OCI-M2 (cell line): ENCODE results near the gene HSPA4.
"Not testable (repeated sequence)": the region's sequence is repeated elsewhere in the genome, so short reads cannot be mapped to it uniquely, and the experiment has no call there.

ENCODE experiments used
- DNase-seq: peaks from one replicate; lab custom pipeline; 2025; ENCODE audit not compliant: unreplicated experiment; lab: John Stamatoyannopoulos, UW

The HSPA4 gene

DNA sequence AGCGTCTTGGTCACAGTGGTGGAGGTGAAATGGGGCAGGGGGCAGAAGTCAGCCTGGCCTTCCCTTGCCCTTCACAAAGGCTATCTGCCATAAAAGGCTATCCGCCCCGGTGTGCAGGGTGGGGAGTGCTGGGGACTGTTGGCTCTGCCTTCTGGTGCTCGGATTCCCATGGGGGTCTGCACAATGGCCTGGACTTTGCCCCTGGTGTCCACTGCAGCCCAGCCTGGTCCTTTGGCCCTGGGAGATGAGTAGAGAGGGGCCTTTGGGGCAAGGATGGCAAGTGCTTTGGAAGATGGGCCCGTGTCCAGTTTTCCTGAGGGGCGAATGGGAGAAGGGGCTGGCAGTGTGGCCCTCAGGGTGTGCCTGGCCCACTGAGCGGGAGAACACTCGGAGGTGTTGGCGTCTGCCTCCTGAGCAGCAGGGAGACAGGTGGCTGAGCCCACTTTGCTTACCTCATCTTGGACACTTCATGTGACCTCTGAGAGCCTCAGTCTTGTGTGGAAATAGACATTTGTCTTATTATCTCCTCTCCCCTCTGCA lies 69.9 kb downstream of the HSPA4 start:
- no peak for DNase-seq

DNA sequence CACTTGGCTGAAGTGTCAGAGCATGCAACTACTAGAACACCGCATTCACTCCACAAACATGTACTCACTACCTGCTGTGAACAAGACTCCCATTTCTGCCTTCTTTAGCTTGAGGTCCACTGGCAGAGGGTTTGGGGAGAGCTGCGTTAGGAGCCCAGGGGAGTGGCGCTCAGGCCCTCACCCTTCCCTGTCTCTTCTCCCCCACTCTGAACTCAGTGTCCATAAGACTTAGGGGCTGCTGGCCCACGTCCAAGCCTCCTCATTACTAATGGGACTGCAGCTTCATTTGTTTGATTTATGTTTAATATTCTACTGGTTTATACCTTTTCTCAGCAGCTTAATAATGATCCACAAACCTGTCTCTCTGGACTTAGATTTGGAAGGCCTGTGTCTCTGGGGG lies 70.9 kb downstream of the HSPA4 start:
- no peak for DNase-seq

DNA sequence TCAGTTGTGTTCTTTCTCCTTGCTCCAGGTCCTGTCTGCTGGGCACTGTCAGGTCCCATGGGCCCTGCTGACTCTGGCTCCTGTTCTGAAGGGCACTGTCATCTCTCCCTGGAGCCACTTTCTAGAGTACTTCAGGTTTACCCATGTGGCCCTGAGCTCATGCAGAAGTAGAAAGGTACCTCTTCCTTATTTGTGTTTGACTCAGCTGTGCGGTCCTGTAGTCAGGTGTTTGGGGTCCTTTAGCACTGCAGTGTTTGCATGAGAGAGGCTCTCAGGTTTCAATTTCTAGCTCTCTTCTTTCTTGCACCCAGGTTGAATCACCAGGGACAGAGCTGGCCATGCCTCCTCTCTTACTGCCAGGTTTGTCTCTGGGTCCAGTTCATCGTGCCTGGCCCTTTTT lies 71.5 kb downstream of the HSPA4 start:
- no peak for DNase-seq

DNA sequence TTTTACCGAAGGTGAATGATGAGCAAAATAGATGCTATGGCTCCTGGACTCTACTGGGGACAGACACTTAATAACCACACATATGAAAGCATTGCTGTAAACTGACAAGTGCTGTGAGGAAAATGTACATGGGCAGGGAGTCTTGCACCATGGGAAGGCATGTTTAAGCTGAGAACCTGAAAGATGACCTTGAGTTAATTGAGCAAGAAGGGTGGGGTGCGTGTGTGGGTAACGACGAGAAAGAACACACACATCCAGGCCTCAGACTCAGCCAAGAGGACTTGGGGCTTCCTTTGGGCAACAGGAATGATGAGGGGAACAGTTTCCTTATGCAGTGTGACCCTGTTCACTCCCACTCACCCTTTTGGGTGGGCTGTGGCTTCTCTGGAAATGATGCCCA lies 73.1 kb downstream of the HSPA4 start:
- no peak for DNase-seq

DNA sequence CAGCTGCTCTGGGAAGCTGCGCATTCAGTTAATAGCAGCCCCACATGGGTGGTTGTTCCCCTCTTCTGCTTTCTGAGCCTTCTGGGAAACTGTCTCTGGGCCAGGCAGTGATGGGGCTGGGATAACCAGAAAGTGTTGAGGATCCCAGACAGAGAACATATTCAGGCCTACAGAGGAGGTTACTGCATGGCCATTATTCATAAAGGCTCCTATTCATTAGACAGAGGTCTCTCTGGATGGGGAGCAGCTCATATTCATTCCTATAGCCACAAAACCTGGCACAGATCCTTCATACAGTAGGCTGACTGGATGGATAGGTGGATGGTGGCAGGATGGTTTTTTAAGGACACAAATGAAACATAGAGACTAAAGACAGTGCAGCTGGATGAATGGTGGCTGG lies 76.3 kb downstream of the HSPA4 start:
- DNase-seq: no peak

DNA sequence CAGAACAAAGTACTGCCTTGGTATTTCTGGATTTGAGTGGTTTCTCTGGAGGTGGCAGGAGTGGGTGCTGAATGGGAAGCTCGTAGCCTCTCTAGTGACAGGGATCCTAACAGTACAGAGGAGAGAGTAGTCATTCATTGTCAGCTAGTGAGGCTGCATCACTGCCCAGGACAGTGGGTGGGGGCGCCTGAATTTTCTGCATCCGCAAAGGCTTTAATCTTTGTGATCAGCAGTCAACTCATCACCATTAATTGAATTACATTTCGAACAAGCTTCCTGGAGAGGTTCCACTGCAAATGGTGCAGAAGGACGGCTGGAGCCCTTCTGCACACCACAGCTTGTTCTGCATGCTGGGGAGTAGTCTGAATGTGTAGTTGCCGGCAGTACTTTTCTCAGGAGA lies 77.5 kb downstream of the HSPA4 start:
- no peak for DNase-seq

DNA sequence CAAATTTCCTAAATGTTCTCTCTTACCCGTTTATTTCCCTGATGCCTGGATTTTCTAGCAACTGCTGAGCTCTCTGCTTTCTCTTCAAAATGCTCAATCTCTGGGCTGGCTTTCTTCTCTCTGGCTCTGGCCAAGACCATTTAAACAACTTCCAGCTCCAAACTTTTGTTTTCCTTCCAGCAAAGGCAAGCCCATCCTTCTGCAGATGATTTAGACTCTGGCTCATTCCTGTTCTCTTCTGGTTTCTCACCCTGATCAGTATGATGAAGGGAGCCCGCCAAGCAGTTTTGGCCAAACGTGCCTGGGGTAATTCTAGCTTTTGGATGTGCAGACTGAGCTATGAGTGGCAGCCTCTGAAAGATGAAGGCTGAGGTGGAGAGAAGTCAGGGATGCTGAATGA lies 78.1 kb downstream of the HSPA4 start:
- DNase-seq: no peak

DNA sequence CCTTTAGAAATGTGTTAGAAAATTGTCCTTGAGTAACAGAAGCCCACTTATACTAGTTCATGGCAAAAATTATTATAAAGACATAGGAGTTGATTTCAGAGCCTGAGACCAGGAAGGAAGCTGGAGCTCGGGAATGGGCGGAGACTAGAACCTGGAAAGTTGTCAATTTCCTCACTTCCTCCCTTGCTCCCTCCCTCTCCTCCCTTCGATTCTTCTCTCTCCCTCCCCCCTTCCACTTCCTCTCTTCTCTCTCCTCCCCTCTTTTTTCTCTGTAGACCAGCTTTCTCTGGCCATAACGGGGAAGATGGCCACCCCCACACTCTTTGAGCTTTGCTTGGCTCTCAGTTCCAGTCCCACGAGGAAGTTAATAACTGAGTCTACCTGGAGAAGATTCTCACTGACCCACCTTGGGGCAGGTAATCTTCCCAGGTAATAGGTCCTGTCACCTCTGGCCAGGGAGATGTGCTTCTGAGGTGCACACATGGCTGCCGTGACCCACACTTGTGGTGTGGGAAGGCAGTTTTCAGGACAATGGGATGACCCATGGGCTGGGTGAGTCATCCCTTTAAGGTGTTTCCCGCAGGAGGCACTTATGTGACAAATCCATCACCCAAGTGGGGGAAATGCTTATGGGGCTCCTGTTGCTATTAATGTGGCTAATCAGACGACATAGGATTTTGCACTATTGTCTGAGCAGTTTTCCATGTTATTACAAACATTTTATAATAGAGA lies 78.7 kb downstream of the HSPA4 start:
- DNase-seq: no peak

DNA sequence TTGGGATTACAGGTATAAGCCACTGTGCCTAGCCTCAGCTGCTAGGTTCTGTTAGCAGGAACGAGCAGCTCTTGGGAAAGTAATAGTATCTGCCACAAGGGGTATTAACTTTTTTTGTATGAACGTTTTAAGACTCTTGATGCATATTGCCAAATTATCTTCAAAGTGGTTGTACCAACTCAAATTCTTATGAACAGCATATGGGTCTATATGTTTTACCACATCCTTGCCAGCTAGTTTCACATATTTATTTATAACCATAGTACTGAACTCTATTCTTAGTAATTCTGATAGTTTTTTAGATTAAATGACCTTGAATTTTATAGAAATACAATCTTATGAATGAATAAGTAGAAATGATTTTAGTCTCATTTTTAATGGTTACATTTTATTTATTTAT lies 80.9 kb downstream of the HSPA4 start:
- no peak for DNase-seq

DNA sequence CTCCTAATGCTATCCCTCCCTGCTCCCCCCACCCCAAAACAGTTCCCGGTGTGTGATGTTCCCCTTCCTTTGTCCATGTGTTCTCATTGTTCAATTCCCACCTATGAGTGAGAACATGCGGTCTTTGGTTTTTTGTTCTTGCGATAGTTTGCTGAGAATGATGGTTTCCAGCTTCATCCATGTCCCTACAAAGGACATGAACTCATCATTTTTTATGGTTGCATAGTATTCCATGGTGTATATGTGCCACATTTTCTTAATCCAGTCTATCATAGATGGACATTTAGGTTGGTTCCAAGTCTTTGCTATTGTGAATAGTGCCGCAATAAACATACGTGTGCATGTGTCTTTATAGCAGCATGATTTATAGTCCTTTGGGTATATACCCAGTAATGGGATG lies 81.4 kb downstream of the HSPA4 start:
- not testable (repeated sequence) for DNase-seq

DNA sequence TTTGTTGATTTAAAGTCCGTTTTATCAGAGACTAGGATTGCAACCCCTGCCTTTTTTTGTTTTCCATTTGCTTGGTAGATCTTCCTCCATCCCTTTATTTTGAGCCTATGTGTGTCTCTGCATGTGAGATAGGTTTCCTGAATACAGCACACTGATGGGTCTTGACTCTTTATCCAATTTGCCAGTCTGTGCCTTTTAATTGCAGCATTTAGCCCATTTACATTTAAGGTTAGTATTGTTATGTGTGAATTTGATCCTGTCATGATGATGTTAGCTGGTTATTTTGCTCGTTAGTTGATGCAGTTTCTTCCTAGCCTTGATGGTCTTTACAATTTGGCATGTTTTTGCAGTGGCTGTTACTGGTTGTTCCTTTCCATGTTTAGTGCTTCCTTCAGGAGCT lies 85.1 kb downstream of the HSPA4 start:
- DNase-seq: not testable (repeated sequence)

DNA sequence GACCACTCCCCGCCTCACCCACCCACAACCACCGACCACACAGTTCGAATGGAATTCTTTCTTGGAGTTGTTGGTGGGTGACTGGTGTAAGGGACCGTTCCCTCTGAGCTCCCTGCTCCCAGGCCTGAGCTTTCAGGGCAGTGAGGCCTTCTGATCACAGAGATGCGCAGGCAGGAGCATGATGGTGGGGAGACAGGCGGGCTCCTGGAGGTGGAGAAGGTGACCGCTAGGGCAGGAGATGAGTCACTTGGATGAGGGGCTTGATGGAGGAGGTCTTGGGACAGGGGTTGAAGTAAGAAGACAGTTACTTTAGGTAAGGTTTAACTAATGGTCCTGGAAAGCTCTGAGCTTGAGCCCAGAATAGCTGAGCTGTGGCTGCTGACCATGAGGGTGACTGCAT lies 88.5 kb downstream of the HSPA4 start:
- DNase-seq: no peak

DNA sequence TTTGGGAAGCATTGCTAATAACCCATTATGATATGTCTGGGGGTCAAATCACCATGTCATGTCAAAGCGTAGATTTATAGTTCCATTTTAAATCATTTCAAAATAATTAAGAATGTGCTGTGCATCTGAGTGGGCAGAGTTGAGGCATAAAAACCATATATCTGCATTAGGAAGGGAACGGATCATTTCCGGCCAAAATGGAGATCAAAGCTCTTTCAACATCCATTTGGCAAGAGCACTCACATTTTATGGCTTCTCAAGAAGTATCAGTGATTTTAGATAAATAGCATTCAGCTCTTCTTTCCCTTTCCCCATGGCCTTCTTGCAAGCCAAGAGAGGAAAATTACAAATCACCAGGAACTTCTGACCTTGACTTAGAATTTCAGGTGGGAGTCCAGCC lies 89.9 kb downstream of the HSPA4 start:
- DNase-seq: no peak

DNA sequence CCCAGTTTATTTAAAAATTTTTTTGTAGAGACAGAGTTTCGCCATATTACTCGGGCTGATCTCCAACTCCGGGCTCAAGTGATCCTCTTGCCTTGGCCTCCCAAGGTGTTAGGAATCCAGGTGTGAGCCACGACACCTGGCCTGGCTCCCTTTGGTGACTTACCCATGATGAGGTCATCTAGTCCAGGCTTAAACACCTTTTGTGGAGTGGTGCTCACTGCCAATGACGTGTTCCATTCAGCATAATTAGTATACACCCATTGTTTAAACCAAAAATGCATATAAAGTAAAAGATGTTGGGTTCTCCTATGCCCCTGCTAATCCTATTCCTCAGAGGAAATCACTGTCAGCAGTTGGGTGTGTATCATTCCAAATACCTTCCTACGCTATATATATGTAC lies 91.0 kb downstream of the HSPA4 start:
- DNase-seq: no peak

DNA sequence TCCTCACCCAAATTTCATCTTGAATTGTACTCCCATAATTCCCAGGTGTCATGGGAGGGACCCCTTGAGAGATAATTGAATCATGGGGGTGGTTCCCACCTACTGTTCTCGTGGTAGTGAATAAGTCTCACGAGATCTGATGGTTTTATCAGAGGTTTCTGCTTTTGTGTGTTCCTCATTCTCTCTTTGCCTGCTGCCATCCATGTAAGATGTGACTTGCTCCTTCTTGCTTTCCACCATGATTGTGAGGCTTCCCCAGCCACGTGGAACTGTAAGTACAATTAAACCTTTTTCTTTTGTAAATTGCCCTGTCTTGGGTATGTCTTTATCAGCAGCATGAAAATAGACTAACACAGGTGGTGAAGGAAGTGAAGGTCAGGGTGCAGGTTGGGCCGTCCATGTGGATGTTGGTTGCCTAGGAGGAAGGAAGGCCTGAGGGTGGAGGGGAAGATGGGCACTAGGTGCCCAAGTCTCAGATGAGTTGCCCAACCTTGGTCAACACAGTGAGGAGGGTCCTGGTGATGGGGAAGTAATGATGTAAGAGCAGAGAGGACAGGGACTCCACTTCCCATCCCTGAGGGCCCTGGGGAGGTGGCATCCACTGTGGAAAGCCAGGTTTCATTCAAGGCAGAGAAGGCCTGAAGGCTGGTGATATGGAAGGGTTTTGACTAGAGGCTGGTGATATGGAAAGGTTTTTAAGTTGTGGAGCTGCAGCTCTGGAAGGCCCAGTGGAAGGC lies 92.6 kb downstream of the HSPA4 start:
- no peak for DNase-seq

DNA sequence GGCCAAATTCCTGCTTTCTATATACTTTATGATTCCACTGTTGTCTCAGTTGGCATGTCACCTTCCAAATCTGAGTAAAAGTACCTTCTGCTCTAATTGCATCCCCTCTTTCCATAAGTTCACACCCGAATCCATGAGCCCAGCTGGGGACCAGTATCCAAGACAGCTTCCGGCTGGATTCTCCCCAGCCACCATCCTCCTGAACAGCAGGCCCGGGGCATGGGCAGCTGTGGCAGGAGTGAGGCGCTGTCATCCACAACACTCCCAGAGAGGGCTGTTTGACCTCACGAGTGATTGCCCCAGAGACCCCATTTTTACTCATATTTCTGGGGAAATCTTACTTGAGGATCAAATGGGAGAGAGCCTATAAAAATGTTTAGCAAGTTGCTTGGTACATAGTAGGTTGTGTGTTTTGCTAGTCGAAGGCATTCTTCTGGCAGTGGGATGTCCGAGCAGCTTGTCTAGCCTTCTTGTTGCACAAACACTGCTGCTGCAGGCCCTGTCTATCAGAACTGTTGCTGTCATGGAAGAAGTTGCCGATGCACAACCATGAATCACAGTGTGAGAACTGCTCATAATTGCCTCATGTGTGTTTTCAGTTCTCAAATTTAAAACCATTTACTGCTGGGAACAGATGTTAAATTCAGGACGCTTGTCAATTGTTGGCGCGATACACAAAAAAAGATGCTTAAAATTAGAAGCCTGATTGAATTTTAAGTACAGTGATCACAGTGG lies 93.8 kb downstream of the HSPA4 start:
- DNase-seq: no peak

DNA sequence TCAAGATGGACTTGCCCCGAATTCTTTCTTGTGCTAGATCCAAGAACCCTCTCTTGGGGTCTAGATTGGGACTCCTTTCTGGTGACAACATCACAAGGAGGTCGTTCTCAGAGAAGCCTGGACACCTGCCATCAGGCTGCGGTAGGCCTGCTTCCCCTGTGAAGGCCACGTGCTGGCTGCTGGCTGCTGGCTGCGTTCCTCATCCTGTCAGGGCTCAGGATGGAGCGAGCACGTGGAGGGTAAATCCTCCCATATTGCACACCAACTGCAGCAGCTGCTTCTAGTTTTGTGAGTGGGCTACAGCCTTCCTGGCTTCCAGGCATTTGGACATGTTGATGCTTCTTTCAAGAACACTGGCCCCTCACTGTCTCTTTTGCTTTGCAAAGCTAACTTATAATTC lies 95.6 kb downstream of the HSPA4 start:
- DNase-seq: no peak

DNA sequence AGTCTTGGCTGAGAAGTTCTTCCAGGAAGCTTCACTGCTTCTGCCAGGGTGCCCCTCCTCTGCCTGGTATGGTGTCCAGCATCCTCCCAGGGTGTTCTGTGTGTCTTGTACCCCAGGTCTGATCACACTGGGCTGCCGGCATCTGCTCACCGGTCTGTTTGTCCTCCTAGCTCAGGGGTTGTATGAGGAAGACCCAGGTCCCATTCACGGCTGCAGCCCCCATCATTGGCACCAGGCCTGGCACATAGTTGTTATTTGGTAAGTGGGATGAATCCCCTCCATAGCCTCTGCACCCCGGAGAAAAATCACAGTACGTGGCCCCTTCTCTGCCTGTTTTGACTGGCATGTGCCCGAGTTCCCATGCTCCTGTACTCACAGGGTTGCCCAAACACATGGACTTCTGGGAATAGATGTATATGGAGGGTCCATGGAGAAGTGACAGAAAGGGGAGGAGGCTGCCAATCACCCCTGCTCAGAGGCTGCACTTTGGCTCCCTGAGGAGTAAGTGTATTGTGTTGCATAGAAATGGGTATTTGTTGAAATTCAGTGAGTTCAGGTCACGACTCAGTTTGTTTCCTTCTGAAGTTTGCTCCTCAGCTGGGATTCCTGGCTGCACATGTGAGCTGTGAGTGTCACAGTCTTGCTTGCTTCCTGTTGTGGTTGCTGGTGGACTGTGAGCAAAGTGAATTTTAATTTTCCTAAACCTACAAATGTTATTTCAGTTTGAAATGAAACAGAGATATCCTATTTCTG lies 96.2 kb downstream of the HSPA4 start:
- DNase-seq: no peak

DNA sequence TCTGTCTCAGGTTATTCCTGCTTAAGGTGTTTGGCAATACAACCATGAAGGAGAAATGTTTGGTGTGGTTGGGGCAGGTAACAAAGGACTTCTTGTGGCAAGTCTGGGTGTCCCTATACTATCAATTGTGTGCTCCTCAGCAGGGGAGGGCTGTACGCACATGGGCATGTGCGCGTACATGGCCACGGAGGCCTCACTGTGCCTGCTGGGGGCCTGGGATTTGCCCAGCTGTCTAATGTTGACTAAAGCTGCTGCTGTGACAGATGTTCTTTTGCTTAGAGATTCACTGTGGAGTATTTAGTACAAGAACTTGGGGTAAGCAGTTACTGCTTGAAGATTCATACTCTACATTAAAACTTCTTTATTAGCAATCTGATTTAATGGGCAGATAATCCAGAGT lies 97.5 kb downstream of the HSPA4 start:
- no peak for DNase-seq

DNA sequence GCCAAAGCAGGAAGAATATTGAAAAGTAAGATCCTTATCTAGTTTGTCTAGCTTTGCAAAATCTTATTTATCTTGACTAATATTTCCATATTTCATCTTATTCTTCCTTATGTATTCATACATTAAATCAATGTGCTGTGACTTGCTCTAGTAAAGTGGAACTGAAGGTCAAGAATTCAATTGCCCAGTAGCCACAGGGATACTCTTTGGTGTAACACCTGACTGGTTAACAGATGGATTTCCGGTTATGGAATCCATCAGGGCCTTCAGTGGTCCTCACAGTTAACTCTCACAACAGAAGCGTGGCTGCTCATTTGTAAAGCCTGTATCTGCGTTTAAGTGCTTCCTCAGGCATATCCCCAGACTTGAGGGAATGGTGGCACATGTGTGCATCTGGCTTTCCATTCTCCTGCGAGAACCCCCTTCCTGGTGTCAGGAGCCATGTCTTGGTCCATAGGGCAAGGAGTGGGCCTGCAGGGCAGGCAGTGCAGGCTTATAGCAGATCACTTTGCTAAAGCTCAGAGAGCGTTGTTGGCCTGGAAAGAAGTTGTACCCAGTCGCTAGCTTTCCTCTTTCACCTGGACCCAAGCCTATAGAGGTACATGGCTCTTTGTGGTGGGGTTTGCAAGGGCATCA lies 99.2 kb downstream of the HSPA4 start:
- DNase-seq: no peak
